HG02759 (cell line): Measurements from ENCODE around the gene ORM1.
"Not testable (repeated sequence)": the region's sequence is repeated elsewhere in the genome, so short reads cannot be mapped to it uniquely, and the experiment has no call there.

Source experiments
- ATAC-seq: cut with Tn5 transposase; IDR thresholded peaks from one replicate; pipeline ENCODE4 v1.9.1; 2021; ENCODE audit warnings: mild to moderate bottlenecking, moderate library complexity; ENCODE audit not compliant: unreplicated experiment

The ORM1 gene

GRCh38 chr9:114304416-114305188 lies 18.3 kb upstream of the ORM1 start:
- no peak for ATAC-seq

DNA sequence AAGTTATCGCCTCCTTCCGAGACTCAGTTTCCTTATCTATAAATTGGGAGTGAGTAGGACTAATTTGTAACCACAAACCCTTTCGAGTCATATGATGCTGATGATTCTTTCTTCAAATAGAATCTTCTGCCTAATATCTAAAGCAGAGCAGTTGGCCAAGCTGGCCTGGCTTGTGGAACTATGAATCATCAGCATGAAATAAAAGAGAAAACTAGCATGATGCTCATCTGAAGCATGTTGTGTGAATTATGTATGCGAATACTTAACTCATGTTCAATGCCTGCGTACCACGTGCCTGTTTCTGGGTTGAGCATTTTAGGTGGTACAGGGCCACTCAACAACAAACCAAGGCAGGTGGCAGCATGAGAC lies 15.0 kb upstream of the ORM1 start:
- ATAC-seq, result no peak

DNA sequence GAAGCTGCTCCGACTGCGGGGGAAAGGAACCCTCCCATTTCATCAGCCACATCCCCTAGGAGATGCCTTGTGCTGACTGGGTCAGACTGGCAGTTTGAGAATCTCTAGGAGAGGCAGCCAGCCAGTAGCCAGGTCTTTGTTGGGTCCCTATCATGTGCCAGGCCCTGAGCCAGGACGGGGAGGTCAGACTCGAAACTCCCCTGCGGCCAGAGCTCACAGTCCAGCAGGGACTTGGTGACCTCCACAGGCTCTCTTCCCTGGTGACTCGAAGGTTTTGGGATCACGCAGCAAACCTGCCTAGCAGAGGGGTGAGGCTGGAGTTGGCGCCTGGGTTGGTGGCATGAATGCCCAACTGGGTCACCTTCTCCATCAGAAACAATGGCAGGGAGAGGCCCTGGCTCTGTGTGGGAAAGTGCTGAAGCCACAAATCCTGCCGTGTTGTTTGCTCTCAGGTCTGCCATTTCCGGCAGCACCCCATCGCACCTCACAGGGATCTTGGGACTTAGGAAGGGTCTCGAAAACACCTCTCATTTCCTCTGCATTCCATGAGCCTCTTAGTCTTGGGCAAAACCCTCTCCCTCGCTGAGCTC lies 14.4 kb upstream of the ORM1 start:
- ATAC-seq, result no peak

GRCh38 chr9:114309096-114309495 lies 13.8 kb upstream of the ORM1 start:
- no peak for ATAC-seq

DNA sequence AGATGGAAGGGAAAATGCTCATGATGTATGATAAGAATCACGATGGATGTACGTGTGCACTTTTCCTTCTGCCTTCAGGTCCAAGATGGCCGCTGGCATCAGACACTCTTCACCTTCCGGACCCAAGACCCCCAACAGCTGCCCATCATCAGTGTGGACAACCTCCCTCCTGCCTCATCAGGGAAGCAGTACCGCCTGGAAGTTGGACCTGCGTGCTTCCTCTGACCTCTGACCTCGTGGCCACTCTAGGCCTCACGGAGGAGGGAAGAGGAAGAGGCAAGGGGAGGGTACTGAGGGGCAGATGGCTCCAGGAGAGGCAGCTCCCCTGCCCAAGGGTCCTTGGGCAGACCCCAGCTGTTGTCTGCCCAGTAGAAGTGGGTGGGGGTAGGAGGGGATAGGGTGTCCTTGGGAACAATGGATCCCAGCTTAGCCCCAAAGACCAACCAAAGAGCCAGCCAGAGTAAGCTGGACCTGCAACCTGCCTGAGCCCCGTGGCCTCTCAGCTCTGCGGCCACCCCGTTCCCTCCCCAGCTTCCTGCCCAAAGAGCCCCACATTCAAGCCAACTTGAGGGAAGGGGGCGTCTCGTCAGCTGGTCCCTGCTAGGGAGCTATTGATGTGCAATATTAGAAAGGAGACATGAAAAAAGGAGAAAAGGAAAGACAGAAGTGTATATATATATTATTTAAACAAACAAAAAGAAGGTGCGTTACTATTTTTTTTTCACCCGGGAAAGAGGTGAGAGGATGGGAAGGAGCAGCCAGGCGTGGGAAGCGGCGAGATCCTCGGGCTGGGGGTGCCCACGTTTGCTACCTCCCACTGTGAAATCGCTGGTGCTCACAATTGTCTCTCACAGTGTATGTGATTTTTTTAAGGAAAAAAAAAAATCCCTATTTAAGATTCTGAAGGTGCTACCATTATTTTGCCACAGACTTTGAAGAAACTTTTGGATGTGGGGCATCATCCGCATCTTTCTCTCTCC lies 12.1 kb upstream of the ORM1 start:
- ATAC-seq, result no peak

- ATAC-seq, result no peak
These were observed 11.1 kb upstream of the ORM1 start for GRCh38 chr9:114311571-114312512.

DNA sequence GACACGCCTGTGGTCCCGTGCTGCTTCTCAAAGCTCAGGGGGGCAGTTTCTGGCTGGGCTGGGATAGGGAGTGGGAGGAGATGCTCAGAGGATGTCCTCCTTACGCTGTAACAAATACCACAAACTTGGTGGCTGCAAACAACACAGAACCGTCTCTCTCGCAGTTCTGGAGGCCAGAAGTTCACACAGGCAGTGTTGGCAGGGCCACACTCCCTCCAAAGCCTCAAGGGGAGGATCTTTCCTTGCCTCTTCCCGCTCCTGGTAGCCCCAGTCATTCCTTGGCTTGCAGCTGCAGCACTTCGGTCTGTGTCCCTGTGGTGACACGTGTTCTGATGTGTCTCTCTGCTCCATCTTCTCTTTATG lies 10.4 kb upstream of the ORM1 start:
- no peak for ATAC-seq

- no peak for ATAC-seq
These were observed 9.7 kb upstream of the ORM1 start for GRCh38 chr9:114313186-114313585.

- ATAC-seq, result no peak
These were observed 8.5 kb upstream of the ORM1 start for GRCh38 chr9:114314256-114314867.

DNA sequence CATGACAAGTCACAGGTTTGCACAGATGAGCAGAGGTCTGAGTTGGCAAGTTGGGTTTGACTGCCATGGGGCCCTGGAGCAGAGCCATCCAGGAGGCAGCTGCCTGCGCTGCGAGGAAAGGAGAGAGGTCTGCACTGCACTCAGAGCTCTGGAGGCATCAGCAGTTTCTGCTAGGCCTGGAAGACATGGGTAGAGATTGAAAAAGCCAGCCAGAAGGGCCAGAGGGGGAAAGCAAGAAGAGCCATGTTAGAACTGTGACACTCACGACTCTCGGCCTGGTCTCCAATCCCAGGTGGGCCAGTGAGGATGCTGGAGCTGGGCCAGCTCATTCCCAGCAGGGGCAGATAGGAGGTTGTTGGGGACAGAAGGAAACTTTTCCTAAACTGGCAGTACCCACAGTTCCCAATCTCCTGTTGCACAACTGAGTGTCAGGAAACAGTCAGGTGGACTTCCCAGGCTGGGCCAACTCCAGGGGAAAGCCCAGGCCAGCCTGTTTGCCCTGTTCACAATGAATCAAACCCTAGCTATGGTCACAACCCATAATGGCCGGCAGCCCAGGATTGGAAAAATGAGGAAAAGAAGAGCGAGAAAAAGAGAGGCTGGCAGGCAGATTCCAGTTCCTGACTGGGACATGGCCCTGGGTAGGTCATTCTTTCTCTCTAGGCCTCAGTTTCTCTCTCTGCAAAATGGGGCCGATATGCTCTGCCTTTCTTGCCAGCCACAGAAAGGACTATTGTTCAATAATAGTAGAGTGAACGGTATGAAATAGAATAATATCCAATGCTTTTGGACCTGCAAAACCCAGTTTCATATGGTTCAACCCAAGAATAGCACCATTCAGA lies 7.8 kb upstream of the ORM1 start:
- no peak for ATAC-seq

DNA sequence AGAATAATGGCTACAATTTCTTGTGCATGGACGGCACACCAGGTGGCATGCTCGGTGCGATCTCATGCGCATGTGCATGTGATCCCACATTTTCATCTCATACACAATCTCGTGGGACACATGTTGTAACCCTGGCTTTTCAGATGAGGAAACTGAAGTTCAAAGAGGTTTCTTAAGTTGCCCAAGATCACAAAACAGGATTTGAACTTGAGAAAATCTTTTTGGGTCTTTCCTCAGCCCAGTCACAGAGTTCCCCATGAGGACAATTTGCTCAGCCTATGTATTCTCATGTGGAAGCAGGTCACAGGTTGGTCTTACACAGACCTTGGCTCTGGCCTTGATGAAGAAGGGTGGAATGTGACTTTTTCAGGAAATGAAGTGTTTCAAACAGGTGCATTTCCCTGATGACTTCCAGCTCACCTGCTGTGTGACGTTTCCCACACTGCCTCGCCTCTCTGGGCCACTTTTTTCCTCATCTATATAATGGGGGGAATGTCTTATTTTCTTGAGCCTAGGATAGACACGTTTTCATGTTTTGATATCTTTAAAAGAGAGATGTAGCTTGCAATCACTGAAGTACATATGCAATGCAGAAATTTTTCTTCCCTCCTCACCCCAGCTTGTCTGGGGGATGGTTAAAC lies 7.1 kb upstream of the ORM1 start:
- no peak for ATAC-seq

GRCh38 chr9:114316605-114317230 lies 6.2 kb upstream of the ORM1 start:
- ATAC-seq, result no peak

GRCh38 chr9:114317665-114318357 lies 5.1 kb upstream of the ORM1 start:
- no peak for ATAC-seq

GRCh38 chr9:114318416-114318815 lies 4.5 kb upstream of the ORM1 start:
- ATAC-seq, result no peak

DNA sequence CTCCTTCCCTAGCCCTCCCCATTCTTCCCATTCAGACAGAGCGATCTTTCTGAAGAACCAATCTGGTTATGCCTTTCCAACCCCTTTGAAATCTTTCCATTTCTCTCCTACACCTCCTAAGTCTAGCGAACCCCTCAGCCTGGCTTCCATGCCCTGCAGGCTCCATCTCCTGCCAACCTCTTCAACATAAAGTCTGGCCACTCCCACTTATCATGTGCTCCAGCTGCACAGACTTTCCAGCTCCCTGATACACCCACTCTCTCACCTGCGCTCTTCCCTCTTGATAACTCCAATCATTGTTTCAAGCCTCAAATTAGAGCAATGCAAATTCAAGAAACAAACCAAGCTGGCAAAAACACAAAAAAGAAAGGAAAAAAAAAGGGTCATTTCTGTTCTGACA lies 3.8 kb upstream of the ORM1 start:
- no peak for ATAC-seq

GRCh38 chr9:114320710-114321109 lies 2.2 kb upstream of the ORM1 start:
- ATAC-seq, result not testable (repeated sequence)

DNA sequence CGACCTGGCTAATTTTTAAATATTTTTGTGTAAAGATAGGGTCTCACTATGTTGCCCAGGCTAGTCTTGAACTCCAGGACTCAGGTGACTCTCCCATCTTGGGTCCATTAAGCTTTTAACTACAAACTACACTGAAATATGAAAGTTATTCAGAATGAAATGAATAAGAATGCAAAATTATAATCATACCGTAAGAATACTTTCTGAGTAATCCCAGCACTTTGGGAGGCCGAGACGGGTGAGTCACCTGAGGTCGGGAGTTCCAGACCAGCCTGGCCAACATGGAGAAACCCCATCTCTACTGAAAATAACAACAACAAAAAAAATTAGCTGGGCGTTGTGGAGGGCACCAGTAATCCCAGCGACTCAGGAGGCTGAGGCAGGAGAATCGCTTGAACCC lies 1.1 kb upstream of the ORM1 start:
- ATAC-seq, result no peak
